ENCODE measurements around the gene SMAD7. TPM values are rescaled to one million over a fixed set of nuclear protein-coding genes. Genes with fewer than 3 reads are reported as not detected.

Gene SMAD7
- total and polyA plus RNA-seq, 2 experiments from 2014 or later, result 11.8 to 29.8 TPM

DNA sequence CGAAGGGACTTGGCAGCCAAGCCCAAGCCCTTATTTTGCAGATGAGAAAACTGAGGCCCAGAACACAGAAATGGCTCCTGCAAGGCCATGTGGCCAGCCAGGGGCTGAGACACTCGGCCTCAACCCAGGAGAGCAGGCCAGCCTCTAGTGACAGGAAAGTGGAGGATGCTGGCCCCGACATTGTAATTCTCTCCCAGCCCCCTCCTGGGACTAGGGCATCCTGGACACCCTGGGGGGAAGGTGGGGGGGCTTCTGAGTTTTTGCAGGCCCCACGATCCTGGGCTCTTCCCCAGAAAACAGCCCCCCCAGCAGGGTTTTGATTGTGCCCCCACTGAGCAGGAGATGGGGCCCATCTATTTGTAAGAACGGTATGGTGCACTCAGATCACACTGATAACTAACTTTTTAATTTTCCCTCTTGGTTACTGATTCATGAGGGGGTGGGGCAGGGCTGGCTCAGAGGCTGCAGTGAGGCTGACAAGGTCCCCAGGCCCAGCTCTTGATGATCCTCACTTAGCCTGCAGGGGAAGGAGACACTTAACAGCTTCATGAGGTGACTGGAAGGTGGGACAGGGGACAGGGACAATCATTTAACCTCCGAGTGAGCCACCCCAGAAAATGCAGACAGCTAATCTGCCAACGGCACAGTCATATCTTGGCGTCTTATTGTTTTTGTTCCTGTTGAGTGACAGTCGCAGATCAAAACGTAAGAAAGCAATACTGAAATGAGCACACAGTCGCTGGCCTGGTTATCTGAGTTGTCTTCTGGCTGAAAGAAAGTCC is 18.9 kb downstream of the SMAD7 start:
- peaks cover 28% of the 10 kb centered on the region; the same call in 2 of the 3 replicates for H3K36me3 Mint-ChIP-seq (ENCODE audit: low read depth)
- no peaks in the 10 kb centered on the region for H3K9me2 ChIP-seq (ENCODE audit: insufficient read depth)
- peak overlapping the region; percentile 1; the same call in 1 of the 2 replicates for H3K27ac ChIP-seq (ENCODE audit: low read depth)
- DNase-seq (ENCODE audit: low spot score) (no peak), ATAC-seq (peak; percentile 7; the same call in 2 of the 3 replicates)
- H3K79me2 ChIP-seq (replicated peaks; ENCODE audit: insufficient read depth), result peaks cover 100% of the 10 kb centered on the region
- TF ChIP-seq STAT1 (IDR thresholded peaks at IDR 0.05; ENCODE audit: unreplicated experiment) (no peak), CREB1 (CRISPR knock-in tag; IDR thresholded peaks at IDR 0.05; ENCODE audit: low read depth) (no peak), NANOG (IDR thresholded peaks at IDR 0.05; ENCODE audit: borderline replicate concordance) (no peak), POLR2AphosphoS5 (IDR thresholded peaks at IDR 0.05; ENCODE audit: low read depth) (no peak), ZNF114 (CRISPR knock-in tag; IDR thresholded peaks at IDR 0.05) (no peak), ZNF331 (CRISPR knock-in tag; IDR thresholded peaks at IDR 0.05; ENCODE audit: low read depth) (no peak), EZH2phosphoT487 (IDR thresholded peaks at IDR 0.05; ENCODE audit: unreplicated experiment) (no peak), JUNB (IDR thresholded peaks at IDR 0.05; ENCODE audit: unreplicated experiment) (no peak), EZH2 (IDR thresholded peaks at IDR 0.05; ENCODE audit: low read depth, unreplicated experiment) (no peak)
- TF ChIP-seq, protein P1, sequence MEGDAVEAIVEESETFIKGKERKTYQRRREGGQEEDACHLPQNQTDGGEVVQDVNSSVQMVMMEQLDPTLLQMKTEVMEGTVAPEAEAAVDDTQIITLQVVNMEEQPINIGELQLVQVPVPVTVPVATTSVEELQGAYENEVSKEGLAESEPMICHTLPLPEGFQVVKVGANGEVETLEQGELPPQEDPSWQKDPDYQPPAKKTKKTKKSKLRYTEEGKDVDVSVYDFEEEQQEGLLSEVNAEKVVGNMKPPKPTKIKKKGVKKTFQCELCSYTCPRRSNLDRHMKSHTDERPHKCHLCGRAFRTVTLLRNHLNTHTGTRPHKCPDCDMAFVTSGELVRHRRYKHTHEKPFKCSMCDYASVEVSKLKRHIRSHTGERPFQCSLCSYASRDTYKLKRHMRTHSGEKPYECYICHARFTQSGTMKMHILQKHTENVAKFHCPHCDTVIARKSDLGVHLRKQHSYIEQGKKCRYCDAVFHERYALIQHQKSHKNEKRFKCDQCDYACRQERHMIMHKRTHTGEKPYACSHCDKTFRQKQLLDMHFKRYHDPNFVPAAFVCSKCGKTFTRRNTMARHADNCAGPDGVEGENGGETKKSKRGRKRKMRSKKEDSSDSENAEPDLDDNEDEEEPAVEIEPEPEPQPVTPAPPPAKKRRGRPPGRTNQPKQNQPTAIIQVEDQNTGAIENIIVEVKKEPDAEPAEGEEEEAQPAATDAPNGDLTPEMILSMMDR (conservative IDR thresholded peaks at IDR 0.05; ENCODE audit: low read depth in 2 of 2), result no peak
- TF ChIP-seq, protein P2, sequence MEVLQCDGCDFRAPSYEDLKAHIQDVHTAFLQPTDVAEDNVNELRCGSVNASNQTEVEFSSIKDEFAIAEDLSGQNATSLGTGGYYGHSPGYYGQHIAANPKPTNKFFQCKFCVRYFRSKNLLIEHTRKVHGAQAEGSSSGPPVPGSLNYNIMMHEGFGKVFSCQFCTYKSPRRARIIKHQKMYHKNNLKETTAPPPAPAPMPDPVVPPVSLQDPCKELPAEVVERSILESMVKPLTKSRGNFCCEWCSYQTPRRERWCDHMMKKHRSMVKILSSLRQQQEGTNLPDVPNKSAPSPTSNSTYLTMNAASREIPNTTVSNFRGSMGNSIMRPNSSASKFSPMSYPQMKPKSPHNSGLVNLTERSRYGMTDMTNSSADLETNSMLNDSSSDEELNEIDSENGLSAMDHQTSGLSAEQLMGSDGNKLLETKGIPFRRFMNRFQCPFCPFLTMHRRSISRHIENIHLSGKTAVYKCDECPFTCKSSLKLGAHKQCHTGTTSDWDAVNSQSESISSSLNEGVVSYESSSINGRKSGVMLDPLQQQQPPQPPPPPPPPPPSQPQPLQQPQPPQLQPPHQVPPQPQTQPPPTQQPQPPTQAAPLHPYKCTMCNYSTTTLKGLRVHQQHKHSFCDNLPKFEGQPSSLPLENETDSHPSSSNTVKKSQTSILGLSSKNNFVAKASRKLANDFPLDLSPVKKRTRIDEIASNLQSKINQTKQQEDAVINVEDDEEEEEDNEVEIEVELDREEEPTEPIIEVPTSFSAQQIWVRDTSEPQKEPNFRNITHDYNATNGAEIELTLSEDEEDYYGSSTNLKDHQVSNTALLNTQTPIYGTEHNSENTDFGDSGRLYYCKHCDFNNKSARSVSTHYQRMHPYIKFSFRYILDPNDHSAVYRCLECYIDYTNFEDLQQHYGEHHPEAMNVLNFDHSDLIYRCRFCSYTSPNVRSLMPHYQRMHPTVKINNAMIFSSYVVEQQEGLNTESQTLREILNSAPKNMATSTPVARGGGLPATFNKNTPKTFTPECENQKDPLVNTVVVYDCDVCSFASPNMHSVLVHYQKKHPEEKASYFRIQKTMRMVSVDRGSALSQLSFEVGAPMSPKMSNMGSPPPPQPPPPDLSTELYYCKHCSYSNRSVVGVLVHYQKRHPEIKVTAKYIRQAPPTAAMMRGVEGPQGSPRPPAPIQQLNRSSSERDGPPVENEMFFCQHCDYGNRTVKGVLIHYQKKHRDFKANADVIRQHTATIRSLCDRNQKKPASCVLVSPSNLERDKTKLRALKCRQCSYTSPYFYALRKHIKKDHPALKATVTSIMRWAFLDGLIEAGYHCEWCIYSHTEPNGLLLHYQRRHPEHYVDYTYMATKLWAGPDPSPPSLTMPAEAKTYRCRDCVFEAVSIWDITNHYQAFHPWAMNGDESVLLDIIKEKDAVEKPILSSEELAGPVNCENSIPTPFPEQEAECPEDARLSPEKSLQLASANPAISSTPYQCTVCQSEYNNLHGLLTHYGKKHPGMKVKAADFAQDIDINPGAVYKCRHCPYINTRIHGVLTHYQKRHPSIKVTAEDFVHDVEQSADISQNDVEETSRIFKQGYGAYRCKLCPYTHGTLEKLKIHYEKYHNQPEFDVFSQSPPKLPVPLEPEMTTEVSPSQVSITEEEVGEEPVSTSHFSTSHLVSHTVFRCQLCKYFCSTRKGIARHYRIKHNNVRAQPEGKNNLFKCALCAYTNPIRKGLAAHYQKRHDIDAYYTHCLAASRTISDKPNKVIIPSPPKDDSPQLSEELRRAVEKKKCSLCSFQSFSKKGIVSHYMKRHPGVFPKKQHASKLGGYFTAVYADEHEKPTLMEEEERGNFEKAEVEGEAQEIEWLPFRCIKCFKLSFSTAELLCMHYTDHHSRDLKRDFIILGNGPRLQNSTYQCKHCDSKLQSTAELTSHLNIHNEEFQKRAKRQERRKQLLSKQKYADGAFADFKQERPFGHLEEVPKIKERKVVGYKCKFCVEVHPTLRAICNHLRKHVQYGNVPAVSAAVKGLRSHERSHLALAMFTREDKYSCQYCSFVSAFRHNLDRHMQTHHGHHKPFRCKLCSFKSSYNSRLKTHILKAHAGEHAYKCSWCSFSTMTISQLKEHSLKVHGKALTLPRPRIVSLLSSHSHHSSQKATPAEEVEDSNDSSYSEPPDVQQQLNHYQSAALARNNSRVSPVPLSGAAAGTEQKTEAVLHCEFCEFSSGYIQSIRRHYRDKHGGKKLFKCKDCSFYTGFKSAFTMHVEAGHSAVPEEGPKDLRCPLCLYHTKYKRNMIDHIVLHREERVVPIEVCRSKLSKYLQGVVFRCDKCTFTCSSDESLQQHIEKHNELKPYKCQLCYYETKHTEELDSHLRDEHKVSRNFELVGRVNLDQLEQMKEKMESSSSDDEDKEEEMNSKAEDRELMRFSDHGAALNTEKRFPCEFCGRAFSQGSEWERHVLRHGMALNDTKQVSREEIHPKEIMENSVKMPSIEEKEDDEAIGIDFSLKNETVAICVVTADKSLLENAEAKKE (CRISPR knock-in tag; IDR thresholded peaks at IDR 0.05), result no peak
- TF ChIP-seq, protein P3, sequence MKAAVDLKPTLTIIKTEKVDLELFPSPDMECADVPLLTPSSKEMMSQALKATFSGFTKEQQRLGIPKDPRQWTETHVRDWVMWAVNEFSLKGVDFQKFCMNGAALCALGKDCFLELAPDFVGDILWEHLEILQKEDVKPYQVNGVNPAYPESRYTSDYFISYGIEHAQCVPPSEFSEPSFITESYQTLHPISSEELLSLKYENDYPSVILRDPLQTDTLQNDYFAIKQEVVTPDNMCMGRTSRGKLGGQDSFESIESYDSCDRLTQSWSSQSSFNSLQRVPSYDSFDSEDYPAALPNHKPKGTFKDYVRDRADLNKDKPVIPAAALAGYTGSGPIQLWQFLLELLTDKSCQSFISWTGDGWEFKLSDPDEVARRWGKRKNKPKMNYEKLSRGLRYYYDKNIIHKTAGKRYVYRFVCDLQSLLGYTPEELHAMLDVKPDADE (IDR thresholded peaks at IDR 0.05), result no peak
- TF ChIP-seq, protein P4, sequence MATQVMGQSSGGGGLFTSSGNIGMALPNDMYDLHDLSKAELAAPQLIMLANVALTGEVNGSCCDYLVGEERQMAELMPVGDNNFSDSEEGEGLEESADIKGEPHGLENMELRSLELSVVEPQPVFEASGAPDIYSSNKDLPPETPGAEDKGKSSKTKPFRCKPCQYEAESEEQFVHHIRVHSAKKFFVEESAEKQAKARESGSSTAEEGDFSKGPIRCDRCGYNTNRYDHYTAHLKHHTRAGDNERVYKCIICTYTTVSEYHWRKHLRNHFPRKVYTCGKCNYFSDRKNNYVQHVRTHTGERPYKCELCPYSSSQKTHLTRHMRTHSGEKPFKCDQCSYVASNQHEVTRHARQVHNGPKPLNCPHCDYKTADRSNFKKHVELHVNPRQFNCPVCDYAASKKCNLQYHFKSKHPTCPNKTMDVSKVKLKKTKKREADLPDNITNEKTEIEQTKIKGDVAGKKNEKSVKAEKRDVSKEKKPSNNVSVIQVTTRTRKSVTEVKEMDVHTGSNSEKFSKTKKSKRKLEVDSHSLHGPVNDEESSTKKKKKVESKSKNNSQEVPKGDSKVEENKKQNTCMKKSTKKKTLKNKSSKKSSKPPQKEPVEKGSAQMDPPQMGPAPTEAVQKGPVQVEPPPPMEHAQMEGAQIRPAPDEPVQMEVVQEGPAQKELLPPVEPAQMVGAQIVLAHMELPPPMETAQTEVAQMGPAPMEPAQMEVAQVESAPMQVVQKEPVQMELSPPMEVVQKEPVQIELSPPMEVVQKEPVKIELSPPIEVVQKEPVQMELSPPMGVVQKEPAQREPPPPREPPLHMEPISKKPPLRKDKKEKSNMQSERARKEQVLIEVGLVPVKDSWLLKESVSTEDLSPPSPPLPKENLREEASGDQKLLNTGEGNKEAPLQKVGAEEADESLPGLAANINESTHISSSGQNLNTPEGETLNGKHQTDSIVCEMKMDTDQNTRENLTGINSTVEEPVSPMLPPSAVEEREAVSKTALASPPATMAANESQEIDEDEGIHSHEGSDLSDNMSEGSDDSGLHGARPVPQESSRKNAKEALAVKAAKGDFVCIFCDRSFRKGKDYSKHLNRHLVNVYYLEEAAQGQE (IDR thresholded peaks at IDR 0.05; ENCODE audit: unreplicated experiment), result no peak
- H3K4me1 Mint-ChIP-seq, result peaks cover 99% of the 10 kb centered on the region
- no peaks in the 10 kb centered on the region for H3K27me3 ChIP-seq (ENCODE audit: insufficient read depth)
- peak overlapping the region; percentile 78 for H3K4me2 ChIP-seq
- H4K20me1 ChIP-seq (replicated peaks; ENCODE audit: insufficient read depth), result peaks cover 45% of the 10 kb centered on the region
- peak overlapping the region; percentile 33; the same call in 2 of the 3 replicates for H3K4me3 Mint-ChIP-seq
- H2AFZ ChIP-seq, result no peak overlapping the region
- no peak overlapping the region; the same call in 1 of the 2 replicates for H3K27ac Mint-ChIP-seq
- peaks cover 21% of the 10 kb centered on the region; the same call in 1 of the 2 replicates for H3F3A ChIP-seq (replicated peaks; ENCODE audit: low read depth)
- no peaks in the 10 kb centered on the region for H3K9me3 Mint-ChIP-seq
- H3K4me1 ChIP-seq (ENCODE audit: insufficient read depth), result peaks cover 94% of the 10 kb centered on the region
- peak overlapping the region; percentile 17; the same call in 1 of the 2 replicates for H3K4me3 ChIP-seq
- 0 out of 2 replicates have a peak, but pooled peaks cover 4% of the 10 kb centered on the region for H3K36me3 ChIP-seq (ENCODE audit: insufficient read depth)
- peaks cover 42% of the 10 kb centered on the region for H3K27me3 Mint-ChIP-seq (ENCODE audit: insufficient read depth, low read depth, poor library complexity)
